GM21528 (cell line): Measurements from ENCODE around the gene MUC5B.
"Not testable (repeated sequence)": the region's sequence is repeated elsewhere in the genome, so short reads cannot be mapped to it uniquely, and the experiment has no call there.

Experiments
- ATAC-seq: cut with Tn5 transposase; IDR thresholded peaks from one replicate; pipeline ENCODE4 v1.9.1; 2021; ENCODE audit warnings: mild to moderate bottlenecking, moderate library complexity; ENCODE audit not compliant: unreplicated experiment, low FRiP score

Gene MUC5B

DNA sequence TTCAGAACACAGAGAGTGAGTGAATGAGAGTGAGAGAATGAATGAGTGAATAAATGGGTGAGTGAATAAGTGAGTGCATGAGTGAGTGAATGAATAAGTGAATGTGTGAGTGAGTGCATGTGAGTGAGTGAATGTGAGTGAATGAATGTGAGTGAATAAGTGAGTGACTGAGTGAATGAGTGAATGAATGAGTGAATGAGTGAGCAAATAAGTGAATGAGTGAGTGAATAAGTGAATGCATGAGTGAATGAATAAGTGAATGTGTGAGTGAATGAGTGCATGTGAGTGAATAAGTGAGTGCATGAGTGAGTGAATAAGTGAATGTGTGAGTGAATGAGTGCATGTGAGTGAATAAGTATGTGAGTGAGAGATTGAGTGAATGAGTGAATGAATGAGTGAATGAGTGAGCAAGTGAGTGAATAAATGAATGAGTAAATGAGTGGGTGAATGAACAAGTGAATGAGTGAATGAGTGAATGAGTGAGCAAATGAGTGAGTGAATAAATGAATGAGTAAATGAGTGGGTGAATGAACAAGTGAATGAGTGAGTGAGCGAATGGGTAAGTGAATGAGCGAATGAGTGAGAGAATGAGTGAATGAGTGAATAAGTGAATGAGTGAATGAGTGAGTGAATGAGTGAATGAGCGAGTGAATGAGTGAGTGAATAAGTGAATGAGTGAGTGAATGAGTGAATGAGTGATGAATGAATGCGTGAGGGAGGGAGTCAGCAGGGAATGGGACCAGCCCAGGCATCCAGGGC is 21.3 kb upstream of the MUC5B start:
- no peak for ATAC-seq

DNA sequence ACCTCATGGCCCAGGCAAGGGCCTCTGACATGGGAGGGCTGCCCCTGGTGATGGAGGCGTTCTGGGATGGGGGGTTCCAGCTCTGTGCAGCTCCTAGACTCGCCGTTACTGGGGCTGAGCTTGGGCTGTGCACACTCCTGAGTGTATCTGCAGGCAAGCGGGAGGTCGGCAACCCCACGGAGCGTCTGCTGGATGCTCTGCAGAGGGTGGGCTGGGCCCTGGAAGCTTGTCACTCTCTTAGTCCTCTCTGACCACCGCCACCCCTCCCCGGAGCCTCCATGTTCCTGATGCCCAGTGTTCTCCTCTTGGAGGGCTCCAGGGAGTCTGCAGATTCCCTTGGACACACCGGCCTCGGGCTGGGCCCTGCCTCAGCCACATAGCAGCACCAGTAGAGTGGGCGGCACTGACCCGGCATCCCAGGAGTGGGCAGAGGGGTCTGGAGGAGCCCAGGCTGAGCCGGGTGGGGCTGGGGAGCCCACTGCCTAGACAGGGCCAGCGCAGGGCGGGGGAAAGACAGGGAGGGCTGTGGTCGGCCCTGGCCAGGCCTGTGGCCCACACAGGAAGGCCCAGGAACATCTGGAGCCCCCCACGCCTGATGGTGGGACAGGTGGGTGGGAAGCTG is 20.6 kb upstream of the MUC5B start:
- ATAC-seq, result no peak

DNA sequence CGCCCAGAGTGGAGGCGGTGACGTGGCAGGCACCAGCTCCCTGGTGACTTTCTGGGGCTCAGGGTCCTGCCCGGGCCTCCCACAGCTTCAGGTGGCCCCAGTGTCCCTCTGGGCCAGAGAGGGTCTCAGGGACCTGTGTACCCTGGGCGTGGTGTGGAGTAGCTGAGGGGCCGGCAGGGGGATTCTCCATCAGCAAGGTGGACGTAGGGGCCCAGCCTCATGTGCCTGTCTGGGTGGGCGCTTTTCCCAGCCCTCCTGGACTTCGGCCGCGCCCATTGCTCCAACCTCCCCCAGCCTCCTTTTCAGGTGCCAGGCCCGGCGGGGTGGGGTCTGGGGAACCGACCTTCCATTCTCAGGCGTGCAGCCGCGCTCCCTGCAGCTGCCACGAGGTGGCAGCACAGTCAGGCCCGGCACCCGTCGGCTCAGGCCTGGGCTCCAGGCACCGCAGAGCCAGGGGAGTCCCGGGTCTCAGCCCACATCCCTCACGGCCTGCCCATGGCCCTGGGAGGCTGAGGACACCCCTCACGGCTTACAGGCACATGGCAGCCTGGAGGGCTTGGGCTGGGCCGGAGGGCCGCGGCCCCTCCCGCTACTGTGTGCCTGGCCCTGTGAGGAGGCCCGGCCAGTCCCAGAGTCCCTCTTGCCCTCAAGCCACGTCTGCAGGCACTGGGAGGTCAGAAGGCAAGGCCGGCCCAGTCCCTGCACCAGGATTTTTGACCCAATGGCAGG is 19.9 kb upstream of the MUC5B start:
- no peak for ATAC-seq

DNA sequence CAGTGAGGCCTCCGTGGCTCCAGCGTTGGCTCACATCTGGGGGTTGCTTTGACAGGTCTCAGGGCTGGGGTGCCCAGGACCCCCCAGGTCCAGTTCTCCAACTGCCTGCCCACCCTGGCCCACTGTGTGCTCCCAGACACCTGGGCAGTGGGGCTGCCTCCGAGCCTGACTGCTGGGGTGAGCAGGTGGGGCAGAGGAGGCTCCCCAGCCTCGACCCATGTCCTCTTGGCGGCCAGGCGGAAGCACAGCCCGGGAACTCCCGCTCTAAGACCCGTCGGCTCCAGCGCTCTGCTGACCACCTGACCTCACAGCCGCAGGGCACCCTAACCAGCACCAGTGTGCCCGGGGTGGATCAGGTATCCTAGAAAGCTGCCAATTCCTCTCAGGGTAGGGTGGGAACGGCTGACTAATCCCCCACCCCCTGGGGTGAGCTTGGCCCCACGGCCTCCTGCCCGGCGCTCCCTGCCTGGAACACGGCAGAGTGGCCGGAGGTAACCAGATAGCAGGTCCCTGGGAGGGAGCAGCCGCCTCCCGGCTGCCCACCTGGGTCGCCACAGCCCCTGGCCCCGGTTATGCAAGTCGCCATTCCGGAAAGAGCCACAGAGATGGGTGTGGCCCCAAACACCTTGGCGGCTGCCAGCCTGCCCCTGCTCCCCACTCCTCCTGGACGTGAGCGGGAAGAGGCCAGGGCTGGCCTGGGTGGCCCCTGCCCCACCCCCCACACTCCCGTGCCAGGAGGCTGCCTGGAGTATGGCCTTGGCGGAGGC is 19.2 kb upstream of the MUC5B start:
- no peak for ATAC-seq

DNA sequence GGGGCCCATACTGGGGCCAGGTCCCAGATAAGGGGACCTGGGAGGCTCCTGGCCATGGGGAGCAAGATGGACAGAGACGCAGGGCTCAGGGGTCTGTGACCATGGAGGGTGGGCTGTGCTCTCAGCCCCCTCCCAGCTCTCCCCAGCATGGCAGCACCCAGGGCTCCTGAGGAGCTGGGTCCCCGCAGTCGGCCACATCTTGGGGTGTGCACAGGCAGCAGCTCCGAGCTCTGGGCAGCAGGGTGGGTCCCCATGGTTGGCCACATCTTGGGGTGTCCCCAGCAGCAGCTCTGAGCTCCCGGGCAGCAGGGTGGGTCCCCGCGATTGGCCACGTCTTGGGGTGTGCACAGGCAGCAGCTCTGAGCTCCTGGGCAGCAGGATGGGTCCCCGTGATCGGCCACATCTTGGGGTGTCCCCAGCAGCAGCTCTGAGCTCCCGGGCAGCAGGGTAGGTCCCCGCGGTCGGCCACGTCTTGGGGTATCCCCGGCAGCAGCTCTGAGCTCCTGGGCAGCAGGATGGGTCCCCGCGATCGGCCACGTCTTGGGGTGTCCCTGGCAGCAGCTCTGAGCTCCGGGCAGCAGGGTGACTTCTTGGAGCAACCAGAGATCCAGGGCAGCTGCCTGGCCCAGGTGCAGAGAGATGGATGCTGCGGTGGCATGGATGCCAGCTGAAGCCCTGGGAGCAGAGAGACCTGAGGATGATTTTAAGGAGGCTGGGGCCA is 18.3 kb upstream of the MUC5B start:
- ATAC-seq, result no peak

DNA sequence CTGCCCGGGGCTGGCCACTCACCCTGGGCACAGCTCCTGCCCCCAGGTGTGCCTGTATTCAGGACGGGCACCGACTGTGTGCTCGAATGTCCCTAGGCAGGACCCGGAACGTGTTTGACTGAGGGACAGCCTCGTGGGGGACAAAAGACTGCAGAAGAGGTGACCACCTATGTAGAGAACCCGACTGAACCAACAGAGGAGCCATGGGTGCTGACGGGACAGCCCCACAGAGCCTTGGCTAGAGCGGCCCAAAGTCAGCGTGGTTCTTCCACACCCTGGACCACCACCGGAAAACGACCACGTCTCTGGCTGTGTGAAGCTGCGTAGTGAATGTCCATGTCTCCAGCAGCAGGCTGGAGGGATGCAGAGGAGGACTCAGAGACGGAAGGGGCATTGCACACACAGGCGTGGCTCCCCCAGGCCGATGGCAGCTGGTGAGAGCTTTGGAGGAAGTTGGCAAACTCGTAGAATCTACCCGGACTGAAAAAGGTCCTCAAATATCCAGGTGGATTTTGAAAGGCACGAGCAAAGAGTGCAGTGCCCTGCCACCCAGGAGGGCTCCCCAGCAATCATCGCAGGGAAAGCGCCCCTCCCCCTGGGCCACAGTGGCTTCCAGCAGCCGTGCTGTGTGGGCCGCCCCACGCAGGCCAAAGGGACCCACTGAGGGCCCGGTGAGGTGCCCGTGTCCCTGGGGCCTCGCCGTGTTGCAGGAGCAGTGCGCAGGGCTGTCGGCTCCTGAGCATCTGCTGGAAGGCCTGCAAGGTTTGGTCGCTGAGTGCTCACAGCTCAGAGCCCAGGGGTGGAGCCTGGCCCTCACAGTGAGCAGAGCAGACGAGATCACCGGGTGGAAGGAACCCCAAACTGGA is 17.5 kb upstream of the MUC5B start:
- ATAC-seq, result no peak

DNA sequence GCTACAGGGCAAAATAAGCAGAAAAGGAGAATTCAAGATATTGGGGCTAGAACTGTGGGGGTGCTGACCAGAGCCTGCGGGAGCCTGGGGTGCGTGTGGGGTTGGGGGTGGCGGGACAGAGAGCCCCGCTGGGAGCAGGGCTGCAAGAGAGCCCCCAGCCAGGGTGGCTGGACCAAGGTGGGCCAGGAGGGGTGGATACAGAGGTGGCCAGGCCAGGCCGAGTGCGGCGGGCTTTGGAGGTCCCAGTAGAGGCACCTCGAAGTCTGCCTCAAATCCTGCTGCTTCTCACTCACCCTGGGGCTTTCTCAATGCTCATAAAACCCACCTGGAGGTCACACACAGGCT is 16.9 kb upstream of the MUC5B start:
- no peak for ATAC-seq

DNA sequence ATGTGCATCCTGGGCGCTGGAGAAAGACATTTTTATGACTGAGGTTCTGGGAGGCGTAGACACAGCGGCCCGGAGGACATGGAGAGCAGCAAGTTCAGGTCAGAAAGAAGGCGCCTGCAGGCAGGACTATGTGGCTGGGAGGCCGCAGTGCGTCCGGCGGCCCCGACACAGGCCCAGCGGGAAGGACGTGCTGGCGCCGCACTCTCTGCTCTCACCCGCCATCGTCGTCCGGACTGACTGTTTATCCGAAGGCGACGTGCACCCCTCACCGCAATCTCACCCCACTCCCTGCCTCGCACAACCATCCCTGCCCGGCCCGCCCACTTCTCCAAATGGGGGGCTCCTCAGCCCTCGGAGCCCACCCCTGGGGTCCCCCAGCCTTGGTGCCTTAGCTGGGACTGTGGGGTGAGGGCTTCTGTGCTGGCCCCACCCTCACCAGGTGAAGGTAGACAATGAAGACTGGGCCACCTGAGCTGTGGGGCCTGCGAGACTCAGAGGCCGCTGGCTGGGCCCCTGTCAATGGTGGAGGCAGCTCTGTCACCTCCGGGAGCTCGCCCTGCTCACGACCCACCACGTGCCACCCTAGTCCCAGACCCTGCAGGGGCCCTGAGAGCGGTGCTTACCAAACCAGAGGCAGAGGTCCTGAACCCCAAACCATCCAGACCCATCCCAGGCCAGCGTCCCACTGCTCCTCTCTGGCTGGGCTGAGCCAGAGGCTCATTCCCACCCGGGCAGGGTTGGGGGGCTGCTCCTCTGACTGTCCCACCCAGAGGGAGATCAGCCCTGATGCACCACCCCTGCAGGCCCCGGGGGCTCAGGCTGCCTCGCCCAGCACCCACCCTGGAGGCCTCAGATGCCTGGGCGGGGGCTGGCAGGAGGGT is 16.2 kb upstream of the MUC5B start:
- no peak for ATAC-seq

DNA sequence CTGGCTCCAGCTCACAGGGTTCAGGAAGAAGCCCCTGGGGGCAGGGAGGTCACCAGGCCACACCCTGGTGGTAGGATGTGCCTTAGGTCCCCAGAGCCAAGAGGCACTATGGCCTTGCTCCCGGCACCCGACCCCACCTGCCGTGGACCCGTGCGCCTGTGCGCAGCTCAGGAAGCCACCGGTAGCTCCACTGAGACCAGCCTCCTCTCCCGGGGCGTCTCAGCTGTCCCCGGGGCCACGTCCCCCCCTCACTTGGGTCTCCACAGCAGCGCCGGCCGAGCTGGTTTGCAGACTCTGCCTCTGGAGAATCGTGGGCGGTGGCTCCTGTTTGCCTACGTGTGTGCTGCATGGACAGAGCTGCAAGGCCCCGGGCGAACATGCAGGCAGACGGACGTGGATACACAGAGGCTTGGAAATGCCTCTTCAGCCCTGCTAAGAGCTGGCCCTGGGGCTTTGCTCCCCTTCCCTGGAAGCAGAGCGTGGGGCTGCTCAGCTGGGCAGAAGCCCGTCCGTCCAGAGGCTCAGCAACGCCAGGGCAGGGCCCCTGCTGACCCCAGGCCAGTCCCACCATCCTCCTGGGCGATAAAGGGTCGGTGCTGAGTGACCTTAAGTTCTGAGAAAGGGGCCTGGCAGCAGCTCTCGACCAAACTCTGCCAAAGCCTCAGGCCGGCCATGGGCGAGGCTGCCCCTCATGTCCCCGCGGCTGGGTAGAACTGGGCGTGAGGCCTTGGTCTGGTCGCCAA is 15.3 kb upstream of the MUC5B start:
- no peak for ATAC-seq

DNA sequence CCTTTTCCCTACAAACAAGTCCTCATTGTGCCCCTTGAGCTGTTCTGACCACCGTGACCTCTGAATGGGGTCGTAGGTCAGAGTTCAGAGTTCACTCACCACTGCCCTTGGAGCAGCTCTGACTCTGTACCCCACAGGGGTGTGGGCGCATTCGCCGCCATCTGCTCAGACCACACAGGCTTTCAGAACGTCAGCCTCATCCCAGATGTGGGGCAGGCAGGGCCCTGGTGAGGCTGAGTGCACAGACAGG is 14.8 kb upstream of the MUC5B start:
- ATAC-seq, result no peak

DNA sequence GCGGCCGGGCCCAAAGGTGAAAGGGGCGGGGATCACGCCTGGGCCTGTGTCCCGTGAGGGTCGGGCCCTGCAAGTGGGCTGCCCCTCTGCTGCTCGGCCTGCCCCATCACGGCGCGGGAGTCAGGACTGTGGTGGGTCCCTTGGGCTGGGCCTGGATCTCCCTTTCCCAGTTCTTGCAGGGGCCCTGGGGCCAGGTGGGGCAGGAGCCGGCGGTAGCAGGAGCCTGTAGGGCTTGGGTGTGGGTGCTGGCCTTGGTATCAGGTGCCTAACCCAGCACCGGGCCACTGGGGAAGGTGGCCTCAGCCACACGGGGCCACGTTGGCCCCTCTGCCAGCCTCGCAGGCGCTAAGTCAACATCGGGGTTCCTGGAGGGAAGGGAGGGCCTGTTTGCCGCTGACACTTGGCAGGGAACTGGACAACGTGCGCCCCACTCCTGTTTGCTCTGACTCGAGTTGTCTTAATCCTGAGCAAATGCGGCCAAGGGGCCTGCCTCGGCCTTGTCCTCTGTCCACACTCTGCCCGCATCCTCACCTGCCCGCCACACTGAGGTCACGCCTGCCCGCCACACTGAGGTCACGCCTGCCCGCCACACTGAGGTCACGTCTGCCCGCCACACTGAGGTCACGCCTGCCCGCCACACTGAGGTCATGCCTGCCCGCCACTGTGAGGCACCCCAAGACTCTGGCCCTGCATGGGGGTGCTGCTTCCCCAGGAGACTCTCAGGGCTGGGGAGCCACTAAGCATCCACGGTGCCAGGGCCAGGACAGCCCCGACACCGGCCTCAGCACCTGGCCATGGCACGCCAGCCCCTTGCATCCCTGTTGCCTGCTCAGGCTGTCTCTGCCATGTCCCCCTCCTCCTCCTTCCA is 14.2 kb upstream of the MUC5B start:
- ATAC-seq, result no peak

DNA sequence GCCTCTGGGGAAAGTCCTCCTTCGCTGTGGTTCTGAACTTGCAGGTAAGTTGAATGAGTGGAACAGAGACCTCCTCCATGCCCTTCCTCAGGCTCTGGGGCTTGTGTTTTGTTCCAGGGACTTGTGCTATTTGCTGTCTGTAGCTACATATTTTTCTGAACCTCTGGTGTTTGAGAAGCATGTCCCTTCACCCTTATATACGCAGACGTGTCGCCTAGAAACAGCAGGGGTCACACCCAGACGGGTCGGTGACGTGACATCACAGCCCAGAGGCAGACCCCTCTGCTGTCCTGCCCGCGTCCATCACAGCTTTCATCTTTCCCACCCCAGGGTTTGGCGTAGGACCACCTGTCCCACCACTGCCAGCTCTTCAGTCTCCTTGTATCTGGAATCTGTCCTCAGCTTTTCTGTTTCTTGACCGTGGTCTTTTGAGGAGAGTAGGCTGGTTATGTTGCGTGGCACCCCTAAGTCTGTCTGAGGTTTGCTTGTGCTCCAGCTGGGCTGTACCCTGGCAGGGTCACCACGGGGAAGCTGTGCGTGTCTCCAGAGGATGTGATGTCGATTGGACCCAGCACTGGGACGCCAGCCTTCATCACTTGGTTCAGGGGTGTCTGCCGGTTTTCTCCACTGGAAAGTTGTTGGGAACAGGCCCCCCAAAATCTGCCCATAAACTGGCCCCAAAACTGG is 13.4 kb upstream of the MUC5B start:
- ATAC-seq, result no peak

DNA sequence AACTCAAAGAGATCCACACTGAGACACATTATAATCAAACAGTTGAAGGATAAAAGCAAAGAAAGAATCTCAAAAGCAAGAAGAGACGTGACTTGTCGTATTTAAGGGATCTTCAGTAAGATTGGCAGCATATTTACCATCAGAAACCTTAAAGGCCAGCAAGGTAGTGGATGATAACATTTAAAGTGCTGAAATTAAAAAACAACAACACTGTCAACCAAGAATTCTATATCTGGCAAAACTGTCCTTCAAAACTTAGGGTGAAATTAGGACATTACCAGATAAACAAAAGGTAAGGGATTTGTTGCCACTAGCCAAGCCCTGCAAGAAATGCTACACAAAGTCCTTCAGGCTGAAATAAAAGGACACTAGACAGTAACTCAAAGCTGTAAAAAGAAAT is 11.0 kb upstream of the MUC5B start:
- no peak for ATAC-seq

DNA sequence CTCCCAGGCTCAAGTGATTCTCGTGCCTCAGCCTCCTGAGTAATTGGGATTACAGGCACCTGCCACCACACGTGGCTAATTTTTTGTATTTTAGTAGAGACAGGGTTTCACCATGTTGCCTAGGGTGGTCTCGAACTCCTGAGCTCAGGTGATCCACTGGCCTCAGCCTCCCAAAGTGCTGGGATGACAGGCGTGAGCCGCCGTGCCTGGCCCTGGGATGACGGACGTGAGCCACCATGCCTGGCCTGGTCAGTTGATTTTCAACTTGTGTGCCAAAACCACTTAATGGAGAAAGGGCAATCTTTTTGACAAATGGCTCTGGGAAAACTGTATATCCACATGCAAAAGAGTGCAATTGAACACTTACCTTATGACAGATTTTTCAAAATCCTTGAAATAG is 7.0 kb upstream of the MUC5B start:
- ATAC-seq, result not testable (repeated sequence)

DNA sequence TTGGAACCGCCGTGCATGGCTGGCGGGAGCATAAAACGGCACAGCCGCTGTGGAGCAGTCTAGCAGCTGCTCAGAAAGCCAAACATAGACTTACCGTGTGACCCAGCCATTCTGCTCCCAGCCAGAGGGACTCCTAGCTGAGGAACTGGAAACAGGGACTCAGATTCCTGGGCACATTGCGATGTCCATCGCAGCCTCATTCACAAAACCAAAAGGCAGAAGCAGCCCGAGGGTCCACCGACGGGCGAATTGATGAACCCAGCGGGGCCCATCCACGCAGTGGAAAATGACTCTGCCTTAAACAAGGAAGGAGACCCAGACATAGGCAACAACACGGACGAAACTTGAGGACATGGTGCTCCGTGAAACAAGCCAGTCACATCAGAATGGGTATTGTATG is 5.7 kb upstream of the MUC5B start:
- ATAC-seq, result no peak

DNA sequence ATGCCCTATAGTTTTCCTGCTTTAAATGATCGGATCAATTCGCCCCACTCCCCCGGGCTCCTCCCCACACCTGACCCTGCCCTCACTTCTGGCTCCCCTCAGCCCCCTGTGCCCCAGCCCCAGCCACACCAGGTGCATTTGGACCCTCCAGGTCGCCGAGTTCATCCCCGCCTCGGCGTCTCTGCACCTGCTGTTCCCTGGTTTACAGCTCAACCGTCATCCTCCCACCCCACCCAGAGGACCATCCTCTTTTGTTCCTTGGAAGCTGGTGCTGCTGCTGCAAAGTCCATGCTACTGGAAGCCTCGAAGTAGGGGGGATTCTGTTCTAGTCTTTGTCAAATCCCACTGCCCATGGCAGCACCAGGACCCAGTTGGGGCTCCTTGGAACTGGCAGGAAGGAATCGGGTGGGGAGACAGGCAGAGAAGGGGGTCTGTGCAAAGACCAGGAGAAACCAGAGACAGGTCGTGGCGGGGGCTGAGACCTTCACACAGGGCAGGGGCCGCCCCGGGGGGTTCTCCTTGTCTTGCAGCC is 4.5 kb upstream of the MUC5B start:
- ATAC-seq, result no peak
